SKM-1 (cell line): ENCODE results near the gene ARHGAP8.
"Not testable (repeated sequence)": the region's sequence is repeated elsewhere in the genome, so short reads cannot be mapped to it uniquely, and the experiment has no call there.

Source experiments
- DNase-seq: peaks from one replicate; lab custom pipeline; 2025; ENCODE audit not compliant: unreplicated experiment; lab: John Stamatoyannopoulos, UW

The ARHGAP8 gene

DNA sequence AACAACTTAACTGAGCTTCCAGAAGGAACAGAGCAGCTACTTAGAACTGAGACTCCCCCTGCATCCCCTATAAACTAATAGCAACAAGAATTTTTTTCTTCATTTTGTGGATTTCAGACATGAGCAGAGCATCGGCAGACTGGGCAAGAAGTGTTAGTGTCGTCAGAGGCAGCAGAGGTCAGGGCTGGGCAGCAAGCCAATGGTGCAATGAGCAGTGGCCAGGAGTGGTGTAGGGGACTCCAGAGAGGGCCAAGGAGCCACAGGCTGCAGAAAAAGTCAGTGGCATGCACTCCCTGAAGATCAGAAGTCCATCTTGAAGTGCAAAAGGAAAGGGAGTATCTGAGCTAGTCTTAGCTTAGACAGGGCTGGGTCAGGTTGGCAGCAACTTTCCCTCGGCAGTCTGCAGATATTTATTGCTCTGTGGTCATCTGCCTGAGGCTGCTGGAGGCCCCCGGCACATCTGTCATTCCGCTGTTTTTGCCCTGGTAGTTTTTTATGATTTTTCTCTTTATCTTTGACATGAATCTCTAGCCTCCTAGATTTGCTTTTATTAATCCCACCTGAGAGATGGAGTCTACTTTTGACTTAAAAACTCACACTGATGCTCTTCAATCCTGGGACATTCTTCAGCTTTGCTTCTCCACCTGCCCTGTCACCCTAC is 152.2 kb downstream of the ARHGAP8 start:
- not testable (repeated sequence) for DNase-seq

DNA sequence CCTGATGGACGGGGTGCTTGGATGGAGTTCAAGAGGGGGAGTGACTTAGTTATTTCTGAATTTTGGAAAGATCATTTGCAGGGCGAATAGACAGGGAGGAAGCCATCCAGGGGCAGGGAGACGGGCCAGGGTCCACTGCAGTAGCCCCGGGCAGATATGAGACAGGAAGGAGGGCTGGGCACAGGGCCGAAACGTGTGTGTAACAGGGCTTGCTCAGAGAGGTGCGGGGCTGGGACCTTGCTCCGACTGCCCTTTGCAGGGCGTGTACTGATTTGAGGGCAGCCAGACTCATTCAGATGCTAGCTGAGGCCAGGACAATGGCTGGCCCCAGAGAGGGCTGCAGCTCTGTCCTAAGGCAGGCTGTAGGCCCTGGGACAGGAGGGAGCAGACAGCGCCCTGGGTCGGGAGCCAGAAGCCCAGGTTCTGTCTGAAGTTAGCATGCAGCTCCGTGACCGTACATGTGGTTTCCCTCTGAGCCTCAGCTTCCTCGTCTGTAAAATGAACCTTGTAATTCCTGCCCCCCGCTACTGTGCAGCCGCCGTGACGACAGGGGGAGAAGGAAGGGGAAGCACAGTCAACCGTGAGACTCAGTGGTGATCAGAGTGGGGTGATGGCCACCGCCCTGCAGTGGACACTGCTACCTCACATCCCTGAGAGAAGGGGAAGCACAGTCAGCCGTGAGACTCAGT is 154.0 kb downstream of the ARHGAP8 start:
- DNase-seq, result no peak

DNA sequence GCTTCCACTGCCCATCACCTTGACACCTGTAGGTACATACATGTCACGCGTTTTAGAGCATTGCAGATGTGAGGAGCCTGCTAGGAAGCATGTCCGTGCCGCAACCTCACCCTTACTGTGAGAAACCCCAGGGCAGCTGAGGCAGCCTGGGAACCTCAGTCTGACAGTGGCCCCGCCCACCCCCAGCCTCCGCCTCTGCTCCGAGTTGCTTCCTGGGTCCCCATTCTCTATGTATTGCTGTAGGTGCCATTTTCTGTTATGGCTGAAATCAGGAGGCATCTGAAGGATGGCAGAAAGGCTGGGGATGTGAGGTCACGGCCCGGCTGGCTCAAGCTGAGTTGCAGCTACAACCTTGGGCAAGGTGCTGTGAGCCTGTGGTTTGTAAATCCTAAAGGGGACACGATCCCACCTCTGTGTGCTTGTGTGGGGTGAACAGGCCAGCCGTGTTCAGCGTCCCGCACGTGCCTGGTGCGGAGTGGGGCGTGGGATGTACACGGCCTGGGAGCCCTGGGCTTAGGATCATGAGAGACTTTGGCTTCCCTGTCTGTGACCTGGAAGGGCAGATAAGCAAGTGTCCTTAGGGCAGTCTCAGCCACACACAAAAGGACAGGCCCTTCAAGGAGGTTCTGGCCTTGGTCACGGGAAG is 154.7 kb downstream of the ARHGAP8 start:
- no peak for DNase-seq

DNA sequence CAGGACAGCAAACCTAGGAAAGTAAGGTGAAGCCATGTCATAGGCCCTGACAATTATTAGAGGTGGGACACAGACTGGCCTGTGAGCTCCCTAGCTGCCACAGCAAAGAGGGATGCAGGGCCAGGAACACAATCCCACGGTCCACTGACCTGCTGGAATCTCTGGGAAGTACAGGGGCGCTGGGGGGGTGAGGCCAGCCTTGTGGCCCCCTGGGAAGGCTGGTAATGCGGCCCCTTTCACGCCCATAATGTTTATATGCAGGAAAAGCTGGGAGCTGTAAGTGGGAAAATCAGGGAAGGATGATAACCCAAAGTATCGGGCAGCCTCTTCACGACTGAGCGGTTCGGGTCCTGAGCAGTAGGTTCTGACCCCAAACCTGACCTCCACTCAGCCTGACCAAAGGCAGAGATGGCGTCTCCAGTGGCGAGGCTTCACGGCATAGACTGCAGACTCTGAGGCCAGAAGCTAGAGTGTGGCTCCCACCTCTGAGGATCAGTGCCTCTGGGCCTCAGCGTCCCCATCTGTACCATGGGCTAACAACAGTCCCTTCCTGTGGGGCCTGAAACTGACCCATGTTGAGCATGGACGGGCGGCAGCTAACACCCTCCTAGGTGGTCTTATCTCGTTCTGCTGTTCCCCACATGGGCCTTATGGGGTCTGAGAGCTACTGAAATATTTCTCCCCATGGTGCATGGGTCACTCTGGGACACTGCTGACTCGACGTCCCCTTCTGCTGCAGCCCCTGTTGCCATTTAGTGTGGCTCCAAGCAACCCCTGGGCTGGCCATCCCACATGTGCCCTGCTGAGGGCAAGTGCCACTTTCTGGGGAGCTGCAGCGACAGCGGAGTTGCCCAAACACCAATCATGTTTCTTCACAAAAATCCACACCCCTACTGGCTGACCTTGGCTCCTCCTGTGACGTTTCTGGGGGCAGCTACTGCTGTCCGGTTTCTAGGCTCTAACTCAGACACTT is 155.7 kb downstream of the ARHGAP8 start:
- no peak for DNase-seq

DNA sequence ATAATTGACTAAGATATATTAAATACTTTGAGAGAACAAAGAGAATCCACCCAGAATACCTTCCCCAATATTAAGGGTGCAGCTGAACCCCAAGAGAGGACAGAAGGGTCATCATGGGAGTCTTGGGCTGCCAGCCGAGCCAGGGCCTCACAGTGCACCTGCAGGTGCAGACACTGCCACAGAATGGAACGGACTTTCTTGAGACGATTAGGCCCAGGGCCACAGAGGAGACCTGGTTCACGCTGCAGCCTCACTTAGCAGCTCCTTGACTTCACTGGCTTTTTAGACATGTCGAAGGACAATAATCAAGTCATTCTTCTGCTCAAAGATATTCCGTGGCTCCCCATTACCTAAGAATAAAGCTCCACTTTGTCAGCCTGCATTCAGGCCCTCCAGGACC is 156.9 kb downstream of the ARHGAP8 start:
- no peak for DNase-seq
